Measurements from ENCODE around the gene B4GALNT4.
"Not testable (repeated sequence)": the region's sequence is repeated elsewhere in the genome, so short reads cannot be mapped to it uniquely, and the experiment has no call there.

The B4GALNT4 gene

GRCh38 chr11:418343-419247 lies 49.3 kb downstream of the B4GALNT4 start:
- no peak for DNase-seq (ENCODE audit: low read depth, low spot score)

GRCh38 chr11:419248-420005 lies 50.1 kb downstream of the B4GALNT4 start:
- DNase-seq (ENCODE audit: low read depth, low spot score): no peak

- DNase-seq (ENCODE audit: low read depth, low spot score): no peak
These were observed 51.0 kb downstream of the B4GALNT4 start for GRCh38 chr11:420054-420910.

- DNase-seq (ENCODE audit: low read depth, low spot score): no peak
These were observed 51.6 kb downstream of the B4GALNT4 start for GRCh38 chr11:420911-421321.

GRCh38 chr11:422249-422656 lies 53.0 kb downstream of the B4GALNT4 start:
- no peak for DNase-seq (ENCODE audit: low read depth, low spot score)

GRCh38 chr11:424232-424631 lies 54.9 kb downstream of the B4GALNT4 start:
- DNase-seq (ENCODE audit: low read depth, low spot score): no peak

- DNase-seq (ENCODE audit: low read depth, low spot score): not testable (repeated sequence)
These were observed 55.5 kb downstream of the B4GALNT4 start for GRCh38 chr11:424766-425165.

- no peak for DNase-seq (ENCODE audit: low read depth, low spot score)
These were observed 56.0 kb downstream of the B4GALNT4 start for GRCh38 chr11:425301-425700.

- no peak for DNase-seq (ENCODE audit: low read depth, low spot score)
These were observed 57.6 kb downstream of the B4GALNT4 start for GRCh38 chr11:426851-427250.

GRCh38 chr11:428295-428694 lies 59.0 kb downstream of the B4GALNT4 start:
- no peak for DNase-seq (ENCODE audit: low read depth, low spot score)

GRCh38 chr11:429391-429790 lies 60.1 kb downstream of the B4GALNT4 start:
- no peak for DNase-seq (ENCODE audit: low read depth, low spot score)

- no peak for DNase-seq (ENCODE audit: low read depth, low spot score)
These were observed 60.7 kb downstream of the B4GALNT4 start for GRCh38 chr11:429931-430456.
